PC-9 (cell line): ENCODE measurements around the gene DLG4. TPM values are rescaled to one million over a fixed set of nuclear protein-coding genes. Genes with fewer than 3 reads are reported as not detected.

Source experiments
- BruUV-seq: library from RNA; stranded (reverse); fragments of 400-500 nt; replicated peaks from 2 replicates; lab custom pipeline; 2021; lab: Mats Ljungman, UMichigan
- CTCF ChIA-PET: fragments of 300-600 bp; sonication (Branson Sonifier 250); formaldehyde crosslinking; loops from one replicate; lab custom pipeline; 2022; ENCODE audit warnings: antibody characterized with exemption; lab: Charles Lee
- POLR2A ChIA-PET: fragments of 300-600 bp; sonication (Branson Sonifier 250); formaldehyde crosslinking; loops from one replicate; lab custom pipeline; 2022; ENCODE audit warnings: antibody characterized with exemption; ENCODE audit not compliant: unreplicated experiment; lab: Charles Lee
- DNase-seq, 2 experiments: peaks; one replicate each; pipeline versions ENCODE4 v3.0.0 to v3.0.0-alpha.2; 2015 to 2022; ENCODE audit warnings: mixed read lengths in 1 of 2
- H2AFZ ChIP-seq: fragments of 200-600 bp; sonication (generic); 2 replicates; pipeline ENCODE4 v1.8.1; 2017; ENCODE audit warnings: antibody characterized with exemption
- H3F3A ChIP-seq: fragments of 200-600 bp; sonication (generic); 2 replicates; pipeline ENCODE4 v1.8.1; 2017; ENCODE audit warnings: antibody characterized with exemption, mild to moderate bottlenecking, low read depth; ENCODE audit not compliant: insufficient read depth
- H3K27ac ChIP-seq: fragments of 200-600 bp; sonication (generic); 2 replicates; pipeline ENCODE4 v1.6.1; 2016; ENCODE audit warnings: mixed run types
- H3K27me3 ChIP-seq: fragments of 200-600 bp; sonication (generic); 2 replicates; pipeline ENCODE4 v1.6.1; 2016; ENCODE audit warnings: low read depth, mixed run types; ENCODE audit not compliant: insufficient read depth
- H3K36me3 ChIP-seq: fragments of 200-600 bp; sonication (generic); 2 replicates; pipeline ENCODE4 v1.6.1; 2016; ENCODE audit warnings: low read depth, mixed run types
- H3K4me1 ChIP-seq: fragments of 200-600 bp; sonication (generic); replicated peaks from 2 replicates; pipeline ENCODE4 v1.6.1; 2016; ENCODE audit warnings: mixed run types; ENCODE audit not compliant: insufficient read depth
- H3K4me2 ChIP-seq: fragments of 200-600 bp; sonication (generic); 2 replicates; pipeline ENCODE4 v1.6.1; 2017; ENCODE audit warnings: mixed run types
- H3K4me3 ChIP-seq: fragments of 200-600 bp; sonication (generic); 2 replicates; pipeline ENCODE4 v1.6.1; 2016; ENCODE audit warnings: mixed run types
- H3K79me2 ChIP-seq: fragments of 200-600 bp; sonication (generic); 2 replicates; pipeline ENCODE4 v1.6.1; 2017; ENCODE audit warnings: low read depth, mixed run types
- H3K9me2 ChIP-seq: fragments of 200-600 bp; sonication (generic); 2 replicates; pipeline ENCODE4 v1.8.1; 2017; ENCODE audit warnings: mild to moderate bottlenecking; ENCODE audit not compliant: insufficient read depth
- H3K9me3 ChIP-seq: fragments of 200-600 bp; sonication (generic); 2 replicates; pipeline ENCODE4 v1.8.1; 2016; ENCODE audit warnings: low read depth; ENCODE audit not compliant: insufficient read depth
- H4K20me1 ChIP-seq: fragments of 200-600 bp; sonication (generic); 2 replicates; pipeline ENCODE4 v1.8.1; 2017; ENCODE audit not compliant: insufficient read depth
- CTCF ChIP-seq: fragments of 200-600 bp; sonication (generic); conservative IDR thresholded peaks from 2 replicates; pipeline ENCODE4 v1.6.1; 2017; ENCODE audit warnings: mixed run types, antibody characterized with exemption, mild to moderate bottlenecking, moderate library complexity
- EZH2 ChIP-seq: fragments of 200-600 bp; sonication (generic); IDR thresholded peaks from 2 replicates; pipeline ENCODE4 v1.8.0; 2017; ENCODE audit warnings: antibody characterized with exemption, low read depth
- intact Hi-C: fragments of 100-400 bp; cut with micrococcal nuclease; formaldehyde crosslinking; loops from one replicate; pipeline ENCODE4 v1.10.0; 2022; ENCODE audit not compliant: unreplicated experiment
- total RNA-seq: library from RNA; stranded (reverse); gene quantifications from 2 replicates; pipeline ENCODE4 v1.2.3, GENCODE V29; 2021

The DLG4 gene
- total RNA-seq, 1 experiment from 2014 or later = 32.8 TPM

- Histone ChIP-seq H3F3A (peaks cover 37% of the 10 kb centered on the region), H3K4me1 (peaks cover 21% of the 10 kb centered on the region), H2AFZ (no peak overlapping the region), H3K79me2 (peaks cover 45% of the 10 kb centered on the region), H3K9me3 (no peaks in the 10 kb centered on the region), H3K4me2 (no peak overlapping the region), H3K36me3 (peaks cover 17% of the 10 kb centered on the region), H3K9me2 (no peaks in the 10 kb centered on the region), H3K27me3 (no peaks in the 10 kb centered on the region), H3K27ac (no peak overlapping the region), H4K20me1 (peaks cover 23% of the 10 kb centered on the region), H3K4me3 (no peak overlapping the region)
- DNase-seq = no peak
- no TSS peak for BruUV-seq
- POLR2A ChIA-PET = no interaction called here
- TF ChIP-seq CTCF (no peak), EZH2 (no peak)
- CTCF ChIA-PET = no interaction called here
- intact Hi-C loops = no loop called here
Observed at GRCh38 chr17:7228920-7229319, 9.3 kb upstream of the DLG4 start.

GRCh38 chr17:7226721-7227710 lies 7.4 kb upstream of the DLG4 start:
- H3K36me3 ChIP-seq = peaks cover 36% of the 10 kb centered on the region
- H2AFZ ChIP-seq = no peak overlapping the region
- H3K4me2 ChIP-seq = no peak overlapping the region
- BruUV-seq = no TSS peak
- no peaks in the 10 kb centered on the region for H3K9me3 ChIP-seq
- H3K79me2 ChIP-seq = peaks cover 45% of the 10 kb centered on the region
- H4K20me1 ChIP-seq = peaks cover 35% of the 10 kb centered on the region
- H3K4me1 ChIP-seq = peaks cover 13% of the 10 kb centered on the region
- no peak for DNase-seq
- no peaks in the 10 kb centered on the region for H3K9me2 ChIP-seq
- H3K27ac ChIP-seq = no peak overlapping the region
- TF ChIP-seq CTCF (no peak), EZH2 (no peak)
- ChIA-PET POLR2A (no interaction called here), CTCF (no interaction called here)
- H3F3A ChIP-seq = peaks cover 47% of the 10 kb centered on the region; the same call in 1 of the 2 replicates
- intact Hi-C loops = no loop called here
- H3K4me3 ChIP-seq = no peak overlapping the region
- no peaks in the 10 kb centered on the region for H3K27me3 ChIP-seq

- Histone ChIP-seq H3K9me2 (no peaks in the 10 kb centered on the region), H3K27me3 (no peaks in the 10 kb centered on the region), H3K27ac (no peak overlapping the region), H2AFZ (no peak overlapping the region), H3F3A (peaks cover 59% of the 10 kb centered on the region), H3K4me3 (no peak overlapping the region), H3K79me2 (peaks cover 45% of the 10 kb centered on the region), H4K20me1 (peaks cover 35% of the 10 kb centered on the region), H3K36me3 (peaks cover 46% of the 10 kb centered on the region), H3K9me3 (no peaks in the 10 kb centered on the region), H3K4me2 (no peak overlapping the region), H3K4me1 (peaks cover 18% of the 10 kb centered on the region)
- intact Hi-C loops = no loop called here
- CTCF ChIA-PET = no interaction called here
- no peak for DNase-seq
- POLR2A ChIA-PET = interaction anchor here (1.2 kb wide), 1 partner anchor 55 kb away, joined by 4 read pairs; the partner anchor contains the start of gene SLC2A4
- TF ChIP-seq CTCF (no peak), EZH2 (no peak)
- no TSS peak for BruUV-seq
Observed at GRCh38 chr17:7225711-7226331, 6.2 kb upstream of the DLG4 start.
